Activated CD4-positive, alpha-beta T cell treated with anti-CD3 and anti-CD28 coated beads, Interleukin-2, amount 10 ng/mL, durations not matched to agents 24 days and 14 days (primary cell): ENCODE measurements around the gene TCF3. TPM values are rescaled to one million over a fixed set of nuclear protein-coding genes. Genes with fewer than 3 reads are reported as not detected.

Source experiments
- DNase-seq: peaks from one replicate; pipeline ENCODE4 v3.0.0; 2022
- H3K27ac Mint-ChIP-seq: one replicate; pipeline ENCODE4 v1.8.0; 2022; ENCODE audit warnings: mild to moderate bottlenecking, mixed read lengths
- H3K27me3 Mint-ChIP-seq: one replicate; pipeline ENCODE4 v1.8.0; 2022; ENCODE audit warnings: mixed read lengths
- H3K36me3 Mint-ChIP-seq: one replicate; pipeline ENCODE4 v1.8.0; 2022; ENCODE audit warnings: low read depth, mild to moderate bottlenecking, mixed read lengths
- H3K4me1 Mint-ChIP-seq: one replicate; pipeline ENCODE4 v1.8.0; 2021; ENCODE audit warnings: mixed read lengths
- H3K4me3 Mint-ChIP-seq: one replicate; pipeline ENCODE4 v1.8.0; 2022; ENCODE audit warnings: mild to moderate bottlenecking, moderate library complexity, mixed read lengths
- H3K9me3 Mint-ChIP-seq: one replicate; pipeline ENCODE4 v1.8.0; 2021; ENCODE audit warnings: mixed read lengths
- intact Hi-C: fragments of 100-400 bp; cut with micrococcal nuclease; formaldehyde crosslinking; loops from one replicate; pipeline ENCODE4 v1.15.1; 2023
- total RNA-seq: library from RNA; stranded (reverse); gene quantifications from 2 replicates; pipeline ENCODE4 v1.2.3, GENCODE V29; 2022

TCF3 gene
- total RNA-seq, 1 donor from 2014 or later, result 154 TPM

GRCh38 chr19:1561236-1561842, 91.1 kb downstream of the TCF3 start:
- Mint-ChIP-seq H3K27me3 (peaks cover 2% of the 10 kb centered on the region), H3K36me3 (no peaks in the 10 kb centered on the region), H3K27ac (no peak overlapping the region), H3K4me1 (no peaks in the 10 kb centered on the region), H3K9me3 (no peaks in the 10 kb centered on the region), H3K4me3 (no peak overlapping the region)
- intact Hi-C loops, result no loop called here
- DNase-seq, result no peak

GRCh38 chr19:1560286-1560882, 92.0 kb downstream of the TCF3 start:
- intact Hi-C loops, result no loop called here
- Mint-ChIP-seq H3K4me3 (no peak overlapping the region), H3K36me3 (no peaks in the 10 kb centered on the region), H3K27ac (no peak overlapping the region), H3K4me1 (no peaks in the 10 kb centered on the region), H3K27me3 (peaks cover under 1% of the 10 kb centered on the region), H3K9me3 (no peaks in the 10 kb centered on the region)
- no peak for DNase-seq

Other genes starting within 250 kb of the TCF3 start
- 299 and 323 TPM in 2 replicates for gene DAZAP1, start 245.0 kb downstream of the TCF3 start, total RNA-seq
- 1,536 and 1,542 TPM in 2 replicates for gene RPS15, start 214.2 kb downstream of the TCF3 start, total RNA-seq
- gene APC2, start 202.5 kb downstream of the TCF3 start, total RNA-seq, result 0.16 and 0.24 TPM in 2 replicates
- gene C19orf25, start 173.4 kb downstream of the TCF3 start, total RNA-seq, result 34.0 and 38.0 TPM in 2 replicates
- gene PCSK4, start 162.3 kb downstream of the TCF3 start, total RNA-seq, result 1.0 and 1.6 TPM in 2 replicates
- gene REEP6, start 161.4 kb downstream of the TCF3 start, total RNA-seq, result 1.1 and 1.7 TPM in 2 replicates
- 5.4 and 6.6 TPM in 2 replicates for gene ADAMTSL5, start 139.6 kb downstream of the TCF3 start, total RNA-seq
- gene PLK5, start 128.5 kb downstream of the TCF3 start, total RNA-seq, result not detected in 2 replicates
- 15.9 and 16.1 TPM in 2 replicates for gene MEX3D, start 84.3 kb downstream of the TCF3 start, total RNA-seq
- 132 and 140 TPM in 2 replicates for gene MBD3, start 59.8 kb downstream of the TCF3 start, total RNA-seq
- 194 and 195 TPM in 2 replicates for gene UQCR11, start 47.2 kb downstream of the TCF3 start, total RNA-seq
- not detected in 2 replicates for gene ONECUT3, start 100.9 kb upstream of the TCF3 start, total RNA-seq
- 3.6 and 4.2 TPM in 2 replicates for gene ATP8B3, start 159.7 kb upstream of the TCF3 start, total RNA-seq
- gene REXO1, start 195.9 kb upstream of the TCF3 start, total RNA-seq, result 56.3 and 61.4 TPM in 2 replicates
- gene KLF16, start 211.0 kb upstream of the TCF3 start, total RNA-seq, result 37.0 and 38.1 TPM in 2 replicates
- 104 and 107 TPM in 2 replicates for gene ABHD17A, start 232.9 kb upstream of the TCF3 start, total RNA-seq